Measurements from ENCODE around the gene HMCN2. TPM values are rescaled to one million over a fixed set of nuclear protein-coding genes. Genes with fewer than 3 reads are reported as not detected.
A peak's percentile ranks its signal among the peaks of the same experiment; 100 is the strongest.

HMCN2 gene
- total and polyA plus RNA-seq, 5 donors from 2014 or later, result not detected

- H3K27ac Mint-ChIP-seq, result no peak overlapping the region
- H3K9me3 Mint-ChIP-seq, result peaks cover 0 to 6% (median 0%) of the 10 kb centered on the region in 7 donors
- no peak for ATAC-seq (ENCODE audit: low read depth in 2 of 2)
- no peaks in the 10 kb centered on the region for H3K27me3 ChIP-seq (ENCODE audit: control insufficient read depth, insufficient read depth, low read length)
- no peak overlapping the region for H3K4me3 Mint-ChIP-seq
- H3K9me3 ChIP-seq (ENCODE audit: control insufficient read depth in 2 of 2, low read length in 2 of 2), result peaks cover 0 to 7% of the 10 kb centered on the region in 2 experiments
- H3K36me3 Mint-ChIP-seq, result no peaks in the 10 kb centered on the region
- no peaks in the 10 kb centered on the region for H3K4me1 Mint-ChIP-seq
- no peaks in the 10 kb centered on the region for H3K36me3 ChIP-seq (ENCODE audit: control insufficient read depth, insufficient read depth, low read length)
- no peak overlapping the region for H3K4me3 ChIP-seq (ENCODE audit: low read depth, low read length)
- H3K4me1 ChIP-seq (ENCODE audit: control insufficient read depth, insufficient read depth, low read length, poor library complexity, severe bottlenecking), result no peaks in the 10 kb centered on the region
- no peak overlapping the region for H3K27ac ChIP-seq (ENCODE audit: insufficient read depth, low read length, poor library complexity, severe bottlenecking)
- no peaks in the 10 kb centered on the region for H3K27me3 Mint-ChIP-seq
- DNase-seq, result no peak
Measured at GRCh38 chr9:130227833-130228232, 37.7 kb upstream of the HMCN2 start.

- Histone ChIP-seq H3K4me1 (ENCODE audit: control insufficient read depth, insufficient read depth, low read length, poor library complexity, severe bottlenecking) (no peaks in the 10 kb centered on the region), H3K4me3 (ENCODE audit: low read depth, low read length) (no peak overlapping the region), H3K27me3 (ENCODE audit: control insufficient read depth, insufficient read depth, low read length) (no peaks in the 10 kb centered on the region), H3K36me3 (ENCODE audit: control insufficient read depth, insufficient read depth, low read length) (no peaks in the 10 kb centered on the region), H3K27ac (ENCODE audit: insufficient read depth, low read length, poor library complexity, severe bottlenecking) (no peak overlapping the region), H3K9me3 (ENCODE audit: control insufficient read depth in 2 of 2, low read length in 2 of 2) (peaks cover 0 to 7% of the 10 kb centered on the region in 2 experiments)
- H3K4me3 Mint-ChIP-seq, result no peak overlapping the region
- H3K4me1 Mint-ChIP-seq, result no peaks in the 10 kb centered on the region
- no peaks in the 10 kb centered on the region for H3K27me3 Mint-ChIP-seq
- DNase-seq, result no peak
- no peak overlapping the region for H3K27ac Mint-ChIP-seq
- no peak for ATAC-seq (ENCODE audit: low read depth in 2 of 2)
- H3K36me3 Mint-ChIP-seq, result no peaks in the 10 kb centered on the region
- H3K9me3 Mint-ChIP-seq, result peaks cover 0 to 6% (median 0%) of the 10 kb centered on the region in 7 donors
Measured at GRCh38 chr9:130229759-130230158, 35.8 kb upstream of the HMCN2 start.

GRCh38 chr9:130230631-130231030 lies 34.9 kb upstream of the HMCN2 start:
- no peak overlapping the region for H3K4me3 Mint-ChIP-seq
- DNase-seq (no peak), ATAC-seq (ENCODE audit: low read depth in 2 of 2) (no peak)
- Histone ChIP-seq H3K36me3 (ENCODE audit: control insufficient read depth, insufficient read depth, low read length) (no peaks in the 10 kb centered on the region), H3K4me3 (ENCODE audit: low read depth, low read length) (no peak overlapping the region), H3K4me1 (ENCODE audit: control insufficient read depth, insufficient read depth, low read length, poor library complexity, severe bottlenecking) (no peaks in the 10 kb centered on the region), H3K9me3 (ENCODE audit: control insufficient read depth in 2 of 2, low read length in 2 of 2) (peaks cover 0 to 7% of the 10 kb centered on the region in 2 experiments), H3K27me3 (ENCODE audit: control insufficient read depth, insufficient read depth, low read length) (no peaks in the 10 kb centered on the region), H3K27ac (ENCODE audit: insufficient read depth, low read length, poor library complexity, severe bottlenecking) (no peak overlapping the region)
- H3K36me3 Mint-ChIP-seq, result no peaks in the 10 kb centered on the region
- H3K4me1 Mint-ChIP-seq, result no peaks in the 10 kb centered on the region
- H3K27me3 Mint-ChIP-seq, result no peaks in the 10 kb centered on the region
- H3K9me3 Mint-ChIP-seq, result peaks cover 0 to 6% (median 0%) of the 10 kb centered on the region in 7 donors
- H3K27ac Mint-ChIP-seq, result no peak overlapping the region

- H3K36me3 Mint-ChIP-seq, result no peaks in the 10 kb centered on the region
- no peaks in the 10 kb centered on the region for H3K36me3 ChIP-seq (ENCODE audit: control insufficient read depth, insufficient read depth, low read length)
- H3K4me3 ChIP-seq (ENCODE audit: low read depth, low read length), result no peak overlapping the region
- H3K27me3 Mint-ChIP-seq, result no peaks in the 10 kb centered on the region
- no peaks in the 10 kb centered on the region for H3K27me3 ChIP-seq (ENCODE audit: control insufficient read depth, insufficient read depth, low read length)
- H3K4me1 ChIP-seq (ENCODE audit: control insufficient read depth, insufficient read depth, low read length, poor library complexity, severe bottlenecking), result peaks cover 16% of the 10 kb centered on the region
- H3K4me1 Mint-ChIP-seq, result peaks cover 0 to 13% (median 5%) of the 10 kb centered on the region in 4 donors
- H3K27ac Mint-ChIP-seq, result no peak overlapping the region
- DNase-seq (no peak), ATAC-seq (ENCODE audit: low read depth in 2 of 2) (no peak)
- peaks cover 0 to 3% (median 0%) of the 10 kb centered on the region in 7 donors for H3K9me3 Mint-ChIP-seq
- no peak overlapping the region for H3K27ac ChIP-seq (ENCODE audit: insufficient read depth, low read length, poor library complexity, severe bottlenecking)
- H3K9me3 ChIP-seq (ENCODE audit: control insufficient read depth in 2 of 2, low read length in 2 of 2), result peaks cover 0 to 2% of the 10 kb centered on the region in 2 experiments
- H3K4me3 Mint-ChIP-seq, result no peak overlapping the region
Measured at GRCh38 chr9:130232899-130233586, 32.5 kb upstream of the HMCN2 start.

GRCh38 chr9:130233587-130233945 lies 32.0 kb upstream of the HMCN2 start:
- Mint-ChIP-seq H3K36me3 (no peaks in the 10 kb centered on the region), H3K27me3 (no peaks in the 10 kb centered on the region), H3K4me3 (no peak overlapping the region), H3K4me1 (peaks cover 0 to 13% (median 5%) of the 10 kb centered on the region in 4 donors), H3K9me3 (peaks cover 0 to 3% (median 0%) of the 10 kb centered on the region in 7 donors), H3K27ac (no peak overlapping the region)
- ATAC-seq (ENCODE audit: low read depth in 2 of 2) (no peak), DNase-seq (no peak)
- peaks cover 16% of the 10 kb centered on the region for H3K4me1 ChIP-seq (ENCODE audit: control insufficient read depth, insufficient read depth, low read length, poor library complexity, severe bottlenecking)
- no peaks in the 10 kb centered on the region for H3K36me3 ChIP-seq (ENCODE audit: control insufficient read depth, insufficient read depth, low read length)
- no peaks in the 10 kb centered on the region for H3K9me3 ChIP-seq (ENCODE audit: control insufficient read depth in 2 of 2, low read length in 2 of 2)
- no peak overlapping the region for H3K27ac ChIP-seq (ENCODE audit: insufficient read depth, low read length, poor library complexity, severe bottlenecking)
- no peak overlapping the region for H3K4me3 ChIP-seq (ENCODE audit: low read depth, low read length)
- no peaks in the 10 kb centered on the region for H3K27me3 ChIP-seq (ENCODE audit: control insufficient read depth, insufficient read depth, low read length)

- ATAC-seq (ENCODE audit: low read depth in 2 of 2) (no peak), DNase-seq (no peak)
- Histone ChIP-seq H3K4me1 (ENCODE audit: control insufficient read depth, insufficient read depth, low read length, poor library complexity, severe bottlenecking) (peaks cover 27% of the 10 kb centered on the region), H3K36me3 (ENCODE audit: control insufficient read depth, insufficient read depth, low read length) (no peaks in the 10 kb centered on the region), H3K27ac (ENCODE audit: insufficient read depth, low read length, poor library complexity, severe bottlenecking) (no peak overlapping the region), H3K4me3 (ENCODE audit: low read depth, low read length) (no peak overlapping the region), H3K27me3 (ENCODE audit: control insufficient read depth, insufficient read depth, low read length) (no peaks in the 10 kb centered on the region), H3K9me3 (ENCODE audit: control insufficient read depth in 2 of 2, low read length in 2 of 2) (no peaks in the 10 kb centered on the region)
- Mint-ChIP-seq H3K4me3 (no peak overlapping the region), H3K4me1 (peaks cover 3 to 21% (median 9%) of the 10 kb centered on the region in 4 donors), H3K36me3 (no peaks in the 10 kb centered on the region), H3K27ac (no peak overlapping the region), H3K9me3 (peaks cover 0 to 2% (median 0%) of the 10 kb centered on the region in 7 donors), H3K27me3 (no peaks in the 10 kb centered on the region)
Measured at GRCh38 chr9:130234340-130235260, 31.0 kb upstream of the HMCN2 start.

GRCh38 chr9:130235558-130236435 lies 29.8 kb upstream of the HMCN2 start:
- H3K4me3 ChIP-seq (ENCODE audit: low read depth, low read length), result no peak overlapping the region
- H3K9me3 ChIP-seq (ENCODE audit: control insufficient read depth in 2 of 2, low read length in 2 of 2), result no peaks in the 10 kb centered on the region
- H3K36me3 ChIP-seq (ENCODE audit: control insufficient read depth, insufficient read depth, low read length), result no peaks in the 10 kb centered on the region
- H3K27me3 ChIP-seq (ENCODE audit: control insufficient read depth, insufficient read depth, low read length), result no peaks in the 10 kb centered on the region
- Mint-ChIP-seq H3K36me3 (no peaks in the 10 kb centered on the region), H3K27me3 (no peaks in the 10 kb centered on the region), H3K4me1 (peaks cover 6 to 33% (median 20%) of the 10 kb centered on the region in 4 donors), H3K4me3 (peak overlapping the region in 1 of 4 donors; percentile 22), H3K27ac (peak overlapping the region in 1 of 3 donors; percentile 55), H3K9me3 (no peaks in the 10 kb centered on the region)
- ATAC-seq (ENCODE audit: low read depth in 2 of 2) (peak; percentile 23 to 53), DNase-seq (peak; percentile 57 to 63 (median 60))
- H3K27ac ChIP-seq (ENCODE audit: insufficient read depth, low read length, poor library complexity, severe bottlenecking), result no peak overlapping the region
- H3K4me1 ChIP-seq (ENCODE audit: control insufficient read depth, insufficient read depth, low read length, poor library complexity, severe bottlenecking), result peaks cover 39% of the 10 kb centered on the region
